ENCODE results near the gene ASXL1.

GRCh38 chr20:32440069-32440757, 82.1 kb downstream of the ASXL1 start:
- TF ChIP-seq PATZ1 (CRISPR knock-in tag; IDR thresholded peaks at IDR 0.05; ENCODE audit: borderline replicate concordance) (no peak), ZNF70 (CRISPR knock-in tag; IDR thresholded peaks at IDR 0.05) (no peak), ZNF8 (CRISPR knock-in tag; IDR thresholded peaks at IDR 0.05) (no peak), ZFP3 (CRISPR knock-in tag; IDR thresholded peaks at IDR 0.05) (no peak), ZFP30 (CRISPR knock-in tag; IDR thresholded peaks at IDR 0.05) (no peak), PPARA (CRISPR knock-in tag; IDR thresholded peaks at IDR 0.05; ENCODE audit: borderline replicate concordance) (no peak), BACH2 (CRISPR knock-in tag; IDR thresholded peaks at IDR 0.05; ENCODE audit: borderline replicate concordance) (no peak), SNAI2 (CRISPR knock-in tag; IDR thresholded peaks at IDR 0.05) (no peak)
